ENCODE data around the gene PDE11A.

DNA sequence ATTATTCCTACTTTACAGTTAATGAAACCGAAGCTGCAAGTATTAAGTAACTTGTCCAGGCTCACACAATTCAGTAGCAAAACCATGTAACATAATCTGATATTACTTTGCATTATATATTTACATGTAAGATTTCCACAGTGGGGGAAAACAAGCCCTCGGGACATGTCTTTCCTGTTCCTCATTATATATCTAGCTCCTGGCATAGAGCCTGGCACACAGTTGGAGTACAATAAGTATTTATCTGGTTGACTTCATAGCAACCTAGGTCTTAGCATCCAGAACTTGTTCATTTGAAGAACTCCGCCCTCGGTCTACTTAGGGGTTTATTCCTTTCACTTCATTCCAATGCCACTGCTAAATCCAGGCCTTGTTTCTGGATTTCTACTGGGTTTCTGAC lies 38.1 kb upstream of the PDE11A start:
- no peak for TF ChIP-seq POLR2A (IDR thresholded peaks at IDR 0.05; ENCODE audit: low read depth)
- TF ChIP-seq, protein P1, sequence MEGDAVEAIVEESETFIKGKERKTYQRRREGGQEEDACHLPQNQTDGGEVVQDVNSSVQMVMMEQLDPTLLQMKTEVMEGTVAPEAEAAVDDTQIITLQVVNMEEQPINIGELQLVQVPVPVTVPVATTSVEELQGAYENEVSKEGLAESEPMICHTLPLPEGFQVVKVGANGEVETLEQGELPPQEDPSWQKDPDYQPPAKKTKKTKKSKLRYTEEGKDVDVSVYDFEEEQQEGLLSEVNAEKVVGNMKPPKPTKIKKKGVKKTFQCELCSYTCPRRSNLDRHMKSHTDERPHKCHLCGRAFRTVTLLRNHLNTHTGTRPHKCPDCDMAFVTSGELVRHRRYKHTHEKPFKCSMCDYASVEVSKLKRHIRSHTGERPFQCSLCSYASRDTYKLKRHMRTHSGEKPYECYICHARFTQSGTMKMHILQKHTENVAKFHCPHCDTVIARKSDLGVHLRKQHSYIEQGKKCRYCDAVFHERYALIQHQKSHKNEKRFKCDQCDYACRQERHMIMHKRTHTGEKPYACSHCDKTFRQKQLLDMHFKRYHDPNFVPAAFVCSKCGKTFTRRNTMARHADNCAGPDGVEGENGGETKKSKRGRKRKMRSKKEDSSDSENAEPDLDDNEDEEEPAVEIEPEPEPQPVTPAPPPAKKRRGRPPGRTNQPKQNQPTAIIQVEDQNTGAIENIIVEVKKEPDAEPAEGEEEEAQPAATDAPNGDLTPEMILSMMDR (IDR thresholded peaks at IDR 0.05), result no peak
- TF ChIP-seq EP300 (IDR thresholded peaks at IDR 0.05), result no peak
